ENCODE measurements around the gene TMEM255B.

GRCh38 chr13:113723410-113724015, 35.5 kb upstream of the TMEM255B start:
- TF ChIP-seq ZFP3 (CRISPR knock-in tag; IDR thresholded peaks at IDR 0.05) (no peak), ISL1 (CRISPR knock-in tag; IDR thresholded peaks at IDR 0.05) (no peak), ZFP30 (CRISPR knock-in tag; IDR thresholded peaks at IDR 0.05) (no peak), CREB5 (CRISPR knock-in tag; IDR thresholded peaks at IDR 0.05; ENCODE audit: low read depth) (no peak), SNAI2 (CRISPR knock-in tag; IDR thresholded peaks at IDR 0.05) (no peak), CSDC2 (CRISPR knock-in tag; IDR thresholded peaks at IDR 0.05) (no peak), BACH2 (CRISPR knock-in tag; IDR thresholded peaks at IDR 0.05; ENCODE audit: borderline replicate concordance) (no peak), GLIS3 (CRISPR knock-in tag; IDR thresholded peaks at IDR 0.05) (no peak)
